Activated gamma-delta T cell treated with Interleukin-2 at 50 U/mL for 16 hours (primary cell): ENCODE results near the gene MARCHF2.

Source experiments
- DNase-seq: peaks from one replicate; pipeline ENCODE4 v3.0.0-alpha.2; 2020

The MARCHF2 gene

DNA sequence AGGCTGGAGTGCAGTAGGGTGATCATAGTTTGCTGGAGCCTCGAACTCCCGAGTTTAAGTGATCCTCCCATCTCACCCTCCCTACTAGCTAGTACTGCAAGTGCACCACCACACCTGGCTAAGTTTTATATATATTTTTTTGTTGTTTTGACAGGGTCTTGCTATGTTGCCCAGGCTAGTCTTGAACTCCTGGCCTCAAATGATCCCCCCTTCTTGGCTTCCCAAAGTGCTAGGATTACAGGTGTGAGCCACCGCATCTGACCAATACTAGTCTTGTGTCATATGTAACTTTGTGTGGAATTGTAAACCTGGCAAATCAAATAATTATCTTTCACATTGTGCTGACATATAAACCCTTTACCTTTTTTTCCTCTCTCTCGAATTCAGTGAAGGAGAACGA lies 41.9 kb downstream of the MARCHF2 start:
- DNase-seq, result no peak

DNA sequence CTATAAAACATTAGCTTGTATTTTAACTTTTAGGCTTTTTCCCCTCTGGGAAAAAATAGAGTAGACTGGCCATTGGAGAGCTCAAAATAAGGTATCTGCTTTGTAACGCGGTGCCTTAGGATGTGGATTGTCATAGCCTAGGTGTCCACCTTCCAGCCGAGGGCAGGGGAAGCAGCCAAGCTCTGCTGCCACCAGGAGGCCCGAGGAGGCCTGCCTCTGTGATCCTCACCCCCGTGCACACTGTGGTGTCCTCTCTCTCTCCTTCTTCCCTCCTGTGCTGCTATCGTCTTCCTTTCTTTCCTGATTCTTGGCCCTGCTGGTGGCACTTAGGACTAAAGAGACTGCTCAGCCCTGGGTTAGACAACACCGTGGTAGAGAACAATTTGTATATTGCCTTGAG lies 43.0 kb downstream of the MARCHF2 start:
- DNase-seq, result no peak

DNA sequence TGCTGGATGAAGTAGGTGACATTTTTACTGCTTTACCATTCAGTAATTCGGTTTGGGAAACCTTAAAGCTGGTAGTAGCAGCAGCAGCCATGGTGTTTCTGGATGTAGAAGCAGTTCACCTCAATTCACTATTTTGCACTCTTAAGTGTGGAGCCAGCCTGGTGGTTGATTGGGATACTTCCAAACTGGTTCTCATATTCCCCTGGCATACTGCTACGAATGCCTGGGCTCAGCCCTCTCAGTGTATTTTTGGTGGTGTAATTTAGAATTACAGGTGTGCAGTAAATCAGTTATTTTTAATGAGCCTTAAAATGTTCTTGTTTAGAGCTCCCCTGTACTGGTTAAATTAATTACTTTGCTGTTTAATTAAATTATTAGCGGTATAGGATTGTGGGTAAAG lies 44.1 kb downstream of the MARCHF2 start:
- DNase-seq, result no peak

DNA sequence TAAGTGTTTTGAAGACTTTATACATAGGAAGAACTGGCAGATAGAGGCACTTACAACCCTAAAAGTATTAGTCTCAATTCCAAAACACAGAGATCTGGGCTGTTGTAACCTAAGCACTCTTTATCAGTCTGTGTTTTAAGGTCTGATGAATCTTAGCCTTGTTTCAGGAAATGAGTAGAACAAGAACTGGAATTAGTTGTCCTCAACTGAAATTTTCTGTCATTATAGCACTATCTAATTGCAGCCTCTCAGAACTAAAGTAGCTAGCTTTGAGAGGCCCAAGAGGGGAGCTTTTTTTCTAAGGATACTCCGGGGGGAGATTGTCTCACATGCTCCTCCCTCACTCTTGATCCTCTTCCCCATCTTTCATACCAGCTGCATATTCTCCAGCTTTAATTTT lies 44.7 kb downstream of the MARCHF2 start:
- no peak for DNase-seq

DNA sequence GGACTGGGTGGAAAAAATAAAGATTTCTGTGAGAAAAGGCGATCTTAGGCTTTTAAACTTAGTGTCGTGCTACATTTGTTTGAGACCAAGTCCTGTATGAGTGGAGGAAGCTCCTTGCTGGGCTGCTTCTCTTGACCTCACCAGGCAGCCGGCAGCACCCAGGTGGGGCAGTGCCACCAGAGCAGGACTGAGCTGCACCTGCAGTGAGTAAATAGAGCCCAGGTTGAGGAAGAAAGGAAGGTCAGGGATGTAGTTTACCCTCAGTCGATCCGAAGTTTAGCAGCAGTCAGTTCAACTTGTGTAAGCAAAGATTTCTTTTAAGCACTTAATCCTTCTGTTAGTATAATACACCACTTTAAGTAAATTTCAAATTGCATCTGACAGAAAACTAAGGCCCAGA lies 45.3 kb downstream of the MARCHF2 start:
- DNase-seq, result no peak

DNA sequence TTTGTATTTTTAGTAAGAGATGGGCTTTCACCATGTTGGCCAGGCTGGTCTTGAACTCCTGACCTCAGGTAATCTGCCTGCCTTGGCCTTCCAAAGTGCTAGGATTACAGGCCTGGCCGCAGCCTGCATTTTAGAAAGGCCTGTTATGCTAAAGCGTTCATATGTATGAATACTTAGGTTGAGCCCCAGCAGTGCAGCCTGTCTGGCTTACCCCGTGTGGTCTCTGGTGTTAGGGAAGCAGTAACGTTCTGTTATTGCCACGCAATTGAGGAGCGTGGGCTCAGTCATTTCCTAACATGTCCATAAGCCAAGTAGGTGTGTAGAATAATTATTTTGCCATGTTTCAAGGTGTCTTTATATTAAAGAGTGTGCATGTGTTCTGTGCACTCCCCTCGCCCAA lies 46.0 kb downstream of the MARCHF2 start:
- DNase-seq, result no peak

DNA sequence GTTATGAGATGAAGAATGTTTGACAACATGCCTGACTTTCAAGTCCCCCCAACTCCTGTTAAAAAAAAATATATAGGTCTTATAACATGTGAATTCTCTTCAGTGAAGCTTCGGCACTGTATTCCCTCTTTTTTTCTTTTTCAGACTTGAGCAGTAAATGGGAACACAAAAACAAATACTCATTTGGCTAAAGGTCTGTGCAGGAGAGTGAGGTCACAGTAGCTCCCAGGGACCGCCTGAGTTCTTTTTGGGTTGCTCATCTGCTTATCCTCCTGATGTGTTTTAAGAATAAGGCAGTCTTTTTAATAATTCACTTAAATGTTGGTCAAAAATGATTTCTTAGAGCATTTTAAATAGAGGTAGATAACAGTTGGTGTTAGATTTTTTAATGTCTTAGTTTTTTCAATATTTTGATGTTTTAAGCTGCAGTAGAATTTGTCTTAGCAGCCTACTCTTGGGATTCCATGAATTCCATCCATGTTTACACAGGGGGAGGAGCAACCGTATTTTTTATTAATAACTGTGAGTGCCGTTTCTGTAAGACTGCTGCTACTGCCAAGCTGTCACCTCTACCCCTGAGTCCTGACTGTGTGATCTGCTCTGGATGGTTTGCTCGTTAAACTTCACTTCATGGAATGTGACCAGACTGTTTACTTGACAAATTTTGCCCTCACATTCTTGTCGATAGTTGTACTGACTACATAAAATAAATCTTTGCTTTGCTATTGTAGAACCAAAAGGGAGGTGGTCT lies 46.6 kb downstream of the MARCHF2 start:
- DNase-seq, result no peak

DNA sequence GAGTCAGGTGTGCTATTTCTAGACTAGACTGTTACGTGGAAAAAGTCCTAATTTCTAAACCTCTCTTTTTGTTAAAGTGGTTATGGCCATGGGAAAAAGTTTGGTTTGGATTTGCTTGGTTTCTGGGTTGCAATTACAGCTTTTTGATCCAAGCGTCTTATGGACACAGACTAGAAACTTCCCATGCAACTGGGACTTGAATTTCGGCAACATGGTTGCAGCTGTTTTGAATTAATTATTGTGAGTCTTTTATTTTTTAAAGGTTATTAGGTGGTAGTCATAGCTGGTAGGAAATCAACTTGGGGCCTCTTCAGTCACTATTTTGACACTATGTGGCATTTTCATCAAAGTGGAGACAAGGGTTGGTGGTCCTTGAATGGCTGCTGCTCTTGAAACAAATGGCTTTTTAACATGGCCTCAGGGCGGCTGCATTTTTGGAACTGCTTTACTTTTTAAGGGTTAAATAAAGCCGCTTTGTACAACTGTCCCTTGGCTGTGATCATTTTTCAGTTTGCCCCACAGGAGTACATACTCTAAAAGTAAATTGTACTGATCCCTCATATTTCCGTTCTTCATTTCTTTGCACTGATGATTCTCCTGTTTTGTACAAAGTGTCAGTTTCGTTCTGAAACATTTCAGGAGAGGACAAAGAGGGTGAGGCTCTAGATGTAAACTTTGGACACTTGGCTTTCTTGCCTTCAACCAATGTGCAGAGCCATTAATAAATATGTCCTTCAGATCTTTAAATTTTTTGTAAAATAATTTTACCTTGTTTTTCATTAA lies 47.6 kb downstream of the MARCHF2 start:
- DNase-seq, result no peak

DNA sequence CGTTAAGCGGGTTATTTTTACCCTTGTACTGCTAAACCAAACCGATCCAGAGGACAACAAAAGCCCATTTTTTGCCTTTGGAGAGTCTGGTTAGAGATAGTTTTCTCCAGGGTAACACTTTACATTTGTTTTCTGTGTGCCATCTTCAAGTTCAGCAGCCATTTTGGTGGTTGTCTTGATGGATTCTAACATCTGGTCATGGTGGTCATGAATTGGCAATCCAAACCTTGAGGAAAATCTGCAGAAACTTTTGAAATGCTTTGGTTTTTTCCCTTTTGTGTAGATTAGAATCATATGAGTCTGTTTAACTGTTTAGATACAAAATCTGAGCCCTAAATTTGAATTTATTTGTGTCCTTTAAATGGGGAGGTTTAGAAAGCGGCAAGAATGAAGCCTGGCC lies 48.3 kb downstream of the MARCHF2 start:
- no peak for DNase-seq

DNA sequence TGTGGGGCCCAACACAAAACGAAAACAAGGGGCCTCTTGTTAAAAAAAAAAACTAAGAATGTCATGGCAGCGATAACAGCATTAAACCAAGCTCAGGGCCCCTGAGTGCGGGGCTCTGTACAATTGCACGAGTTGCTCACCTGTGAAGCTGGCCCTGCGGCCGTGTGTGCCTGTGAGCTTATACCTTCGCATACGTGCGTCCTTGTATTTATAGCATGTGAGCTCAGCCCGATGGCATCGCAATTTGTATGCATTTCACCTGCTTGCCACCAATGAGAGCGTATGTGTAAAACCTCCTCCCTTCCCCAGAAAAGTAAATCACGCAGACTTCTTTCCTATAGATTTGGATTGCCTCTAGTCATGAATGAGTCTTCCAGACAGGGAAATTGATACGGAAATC lies 48.8 kb downstream of the MARCHF2 start:
- DNase-seq, result no peak

DNA sequence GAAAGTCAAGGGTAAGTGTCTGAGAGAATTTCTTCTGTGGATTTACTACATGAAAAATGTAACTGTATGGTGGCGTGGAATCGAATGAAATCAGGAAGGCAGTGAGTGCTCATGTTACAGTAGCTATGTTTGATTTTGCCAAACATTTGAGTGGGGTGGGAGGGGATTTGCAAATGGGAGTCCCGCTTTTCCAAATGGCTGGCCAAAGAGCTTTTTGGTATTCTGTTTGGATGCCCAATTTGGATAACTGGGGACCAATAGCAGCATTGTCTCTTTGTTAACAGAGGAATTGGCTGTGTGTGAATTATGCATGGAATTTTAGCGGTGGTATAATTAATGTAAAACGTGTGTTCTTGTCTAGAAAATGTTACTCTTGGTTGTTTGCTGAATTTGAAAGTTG lies 49.5 kb downstream of the MARCHF2 start:
- DNase-seq, result no peak

DNA sequence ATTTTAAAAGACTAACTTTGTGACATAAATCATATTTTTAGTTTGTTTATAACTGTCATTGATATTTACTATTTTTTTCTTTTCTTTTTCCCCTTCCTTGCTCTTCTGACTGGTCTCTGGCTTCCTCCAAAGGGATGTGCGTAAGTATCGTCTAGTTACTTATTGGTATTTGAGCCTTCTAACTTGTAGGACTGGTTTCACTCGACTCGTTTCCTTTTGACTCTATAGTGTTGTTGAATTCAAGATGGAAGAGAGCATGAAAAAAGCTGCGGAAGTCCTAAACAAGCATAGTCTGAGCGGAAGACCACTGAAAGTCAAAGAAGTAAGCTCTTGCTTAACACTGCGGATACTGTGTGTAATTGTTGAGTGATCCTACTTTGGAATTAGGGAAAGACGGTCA lies 50.3 kb downstream of the MARCHF2 start:
- DNase-seq, result no peak

DNA sequence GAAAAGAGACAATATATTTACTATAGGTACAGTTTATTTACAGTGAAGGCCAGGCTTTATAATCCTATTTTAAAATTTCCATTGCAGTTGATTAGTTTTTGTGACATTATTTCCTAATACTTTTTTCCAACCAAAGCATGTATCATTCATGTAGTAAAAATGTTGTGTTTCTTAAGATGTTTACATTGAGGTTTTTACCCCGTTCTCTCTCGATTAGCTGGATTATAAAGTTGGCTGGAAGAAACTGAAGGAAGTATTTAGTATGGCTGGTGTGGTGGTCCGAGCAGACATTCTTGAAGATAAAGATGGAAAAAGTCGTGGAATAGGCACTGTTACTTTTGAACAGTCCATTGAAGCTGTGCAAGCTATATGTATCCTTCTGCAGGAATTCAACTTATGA lies 52.9 kb downstream of the MARCHF2 start:
- DNase-seq, result no peak

DNA sequence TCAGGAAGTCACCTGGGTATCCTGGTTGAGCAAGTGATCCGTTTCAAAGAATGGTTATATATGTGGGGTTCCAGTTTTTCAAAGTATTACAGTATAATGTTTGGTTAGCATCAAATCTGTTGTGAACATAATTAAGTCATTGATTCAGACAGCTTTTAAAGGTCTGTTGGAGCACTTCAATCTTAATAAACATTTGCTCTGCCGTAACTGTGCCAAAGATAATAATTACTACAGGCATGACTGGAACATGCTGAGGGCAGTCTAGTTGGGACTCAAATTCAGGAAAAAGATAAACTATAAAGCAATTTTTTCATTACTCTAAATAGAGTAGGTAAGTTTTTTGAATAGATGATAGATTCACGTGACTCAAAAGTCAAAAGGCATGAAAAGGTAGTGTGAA lies 55.0 kb downstream of the MARCHF2 start:
- no peak for DNase-seq

DNA sequence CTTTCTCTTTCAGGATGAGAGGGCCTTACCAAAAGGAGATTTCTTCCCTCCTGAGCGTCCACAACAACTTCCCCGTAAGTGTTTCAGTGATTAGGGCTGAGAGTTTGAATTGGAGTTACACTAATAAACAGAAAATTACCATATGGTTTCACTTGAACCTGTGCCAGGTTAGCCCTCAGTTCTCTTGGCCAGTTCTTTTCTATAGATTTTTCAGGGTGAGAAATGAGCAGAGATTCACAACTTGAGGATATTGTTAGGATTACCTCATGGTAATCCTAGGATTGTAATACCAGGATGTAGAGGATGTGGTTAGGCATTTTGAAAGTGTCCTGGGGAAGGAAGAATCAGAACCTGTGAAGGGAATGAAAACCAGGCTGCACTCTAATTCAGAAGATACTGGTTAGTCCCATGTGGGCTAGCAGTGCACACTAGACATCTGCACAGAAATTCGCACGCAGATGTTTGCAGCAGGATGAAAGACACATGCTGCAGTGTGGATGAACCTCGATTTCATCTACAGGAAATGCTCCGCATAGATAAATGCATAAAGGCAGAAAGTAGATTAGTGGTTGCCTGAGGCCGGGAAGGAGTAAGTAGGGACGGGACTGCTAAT lies 55.8 kb downstream of the MARCHF2 start:
- no peak for DNase-seq

DNA sequence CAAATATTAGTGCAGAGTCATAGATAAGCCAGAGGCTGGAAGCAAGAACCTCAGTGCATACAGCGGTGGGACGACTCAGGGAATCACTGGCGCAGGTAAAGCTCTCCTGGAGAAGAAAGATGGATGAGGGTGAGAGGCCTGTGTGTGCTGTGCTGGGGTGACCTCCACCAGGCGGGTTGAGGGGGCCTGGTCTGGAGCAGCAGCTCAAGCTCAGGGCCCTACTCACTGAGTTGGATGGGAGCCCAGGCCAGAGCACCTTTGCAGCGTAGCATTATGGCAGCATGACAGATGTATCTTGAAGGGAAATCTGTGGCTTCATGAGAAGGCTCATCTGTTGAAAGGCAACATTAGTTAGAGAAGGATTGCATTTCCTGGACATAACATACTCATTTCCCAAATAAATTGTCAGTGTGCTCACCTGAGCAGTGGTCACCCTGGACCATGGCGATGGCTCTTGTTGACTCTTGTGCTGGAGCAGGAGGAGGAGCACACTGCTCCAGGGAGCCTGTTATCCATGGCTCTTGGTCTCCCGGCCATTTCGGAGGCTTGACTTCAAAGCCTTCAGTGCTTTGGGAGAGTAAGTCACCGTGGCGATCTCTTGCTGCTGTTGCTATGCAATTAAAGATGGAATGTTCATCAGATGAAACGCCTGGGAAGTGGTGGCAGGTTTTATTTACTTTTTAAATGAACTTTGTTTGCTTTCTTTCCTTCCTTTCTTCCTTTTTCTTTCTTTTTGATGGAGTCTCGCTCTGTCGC lies 56.7 kb downstream of the MARCHF2 start:
- no peak for DNase-seq

DNA sequence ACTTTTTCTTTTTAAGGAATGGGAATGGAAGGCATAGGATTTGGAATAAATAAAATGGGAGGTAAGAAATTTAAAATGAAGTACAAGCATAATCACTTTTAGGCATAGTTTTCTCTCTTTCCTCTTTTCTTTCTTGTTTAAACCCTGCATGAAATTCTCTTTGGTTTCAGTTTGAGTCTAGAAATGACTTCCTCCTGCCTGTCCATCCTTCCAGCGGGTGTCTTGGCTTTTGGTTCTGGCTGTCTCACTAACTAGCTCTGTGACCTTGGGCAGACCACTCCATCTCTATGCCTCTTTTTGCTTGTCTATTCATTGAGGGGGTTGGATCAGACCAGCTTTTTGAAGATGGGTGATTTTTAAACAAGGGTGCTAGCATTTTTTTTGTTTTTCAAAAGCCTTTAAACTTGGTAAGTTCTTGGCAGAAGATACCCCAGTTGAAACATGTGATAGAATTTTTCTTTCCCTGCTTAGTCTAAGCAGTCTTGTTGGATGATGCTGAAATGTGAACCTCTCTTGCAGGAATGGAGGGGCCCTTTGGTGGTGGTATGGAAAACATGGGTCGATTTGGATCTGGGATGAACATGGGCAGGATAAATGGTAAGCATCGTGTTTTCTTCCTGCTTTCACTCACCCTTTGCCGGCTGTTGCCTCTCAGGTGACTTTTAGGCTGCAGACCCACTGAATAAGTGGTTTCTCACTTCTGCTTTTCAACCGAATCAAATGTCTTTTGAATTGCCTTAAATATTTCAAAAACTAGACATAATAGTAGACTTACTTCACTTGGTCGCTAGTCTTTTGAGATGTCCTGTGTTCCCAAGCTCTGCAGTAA lies 60.8 kb downstream of the MARCHF2 start:
- DNase-seq, result no peak

DNA sequence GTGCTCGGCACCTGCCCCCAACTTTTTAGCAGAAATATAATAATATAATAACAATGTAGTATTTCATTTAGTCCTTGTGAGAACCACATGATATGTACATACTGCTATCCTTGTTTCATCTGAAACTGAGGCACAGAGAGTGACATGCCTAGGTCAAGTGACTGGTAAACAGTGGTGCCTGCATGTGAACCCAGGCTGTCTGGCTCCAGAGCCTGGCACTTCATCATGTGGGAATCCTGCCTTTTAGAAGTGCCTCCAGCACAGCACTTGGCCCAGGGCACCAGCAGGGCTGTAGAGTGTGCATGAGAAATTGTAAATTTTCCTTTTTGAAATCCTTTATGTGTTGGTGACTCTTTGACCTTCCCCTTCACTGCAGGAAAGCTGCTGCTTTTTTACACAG lies 61.9 kb downstream of the MARCHF2 start:
- no peak for DNase-seq

DNA sequence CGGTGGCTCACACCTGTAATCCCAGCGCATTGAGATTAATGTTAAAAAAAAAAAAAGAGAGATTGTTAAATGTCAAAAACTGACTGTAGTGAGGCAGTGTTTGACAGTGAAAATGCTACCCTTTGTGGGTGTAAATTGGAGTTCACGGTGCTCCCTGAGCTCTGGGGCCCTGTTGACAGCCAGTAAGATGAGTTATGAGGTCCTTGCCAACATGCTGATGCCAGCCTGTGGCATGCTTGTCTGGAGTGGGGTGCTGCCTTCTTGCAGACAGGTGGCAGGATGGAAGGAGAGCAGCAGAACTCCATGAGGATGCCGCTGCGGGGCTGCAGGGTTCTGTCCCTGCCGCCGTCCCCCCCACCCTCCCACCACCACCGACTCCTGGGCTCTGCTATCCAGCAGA lies 63.4 kb downstream of the MARCHF2 start:
- no peak for DNase-seq

DNA sequence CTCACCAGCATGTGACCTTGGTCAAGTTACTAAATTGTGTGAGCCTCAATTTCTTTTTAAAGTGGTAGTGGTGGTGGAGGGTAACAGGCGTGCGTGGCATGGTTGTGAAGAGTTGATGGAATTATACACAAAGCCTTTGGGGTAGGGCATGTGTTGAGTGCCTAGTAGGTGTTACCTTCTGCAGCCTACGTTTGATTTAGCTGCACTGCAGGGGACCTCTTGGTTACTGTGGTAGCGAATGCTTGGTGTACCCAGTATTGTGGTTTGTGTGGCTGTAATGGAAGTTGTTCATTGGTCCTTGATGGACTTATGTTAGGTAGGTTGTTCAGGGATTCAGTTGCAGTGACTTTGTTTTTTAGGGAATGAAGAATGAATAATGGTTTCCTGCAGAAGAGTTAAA lies 64.8 kb downstream of the MARCHF2 start:
- DNase-seq, result no peak

DNA sequence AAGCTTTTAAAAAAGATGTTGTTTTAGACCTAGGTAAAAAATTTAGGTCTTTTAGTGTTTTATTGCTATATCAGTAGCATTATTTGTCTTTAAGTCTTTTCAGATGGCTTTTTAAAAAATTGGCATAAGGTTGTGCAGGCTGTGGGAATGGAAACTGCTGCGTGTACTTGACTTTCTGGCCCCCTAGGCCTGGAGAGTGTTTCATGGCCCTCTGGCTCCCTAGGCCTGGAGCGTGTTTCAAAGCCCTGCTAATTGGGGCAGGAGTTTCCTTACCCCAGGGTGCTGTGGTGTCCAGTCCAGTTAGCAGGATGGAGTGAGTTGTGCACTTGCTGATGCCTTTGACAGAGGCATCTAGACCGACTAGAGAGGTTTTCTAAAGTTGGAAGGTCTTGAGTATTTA lies 65.5 kb downstream of the MARCHF2 start:
- no peak for DNase-seq

DNA sequence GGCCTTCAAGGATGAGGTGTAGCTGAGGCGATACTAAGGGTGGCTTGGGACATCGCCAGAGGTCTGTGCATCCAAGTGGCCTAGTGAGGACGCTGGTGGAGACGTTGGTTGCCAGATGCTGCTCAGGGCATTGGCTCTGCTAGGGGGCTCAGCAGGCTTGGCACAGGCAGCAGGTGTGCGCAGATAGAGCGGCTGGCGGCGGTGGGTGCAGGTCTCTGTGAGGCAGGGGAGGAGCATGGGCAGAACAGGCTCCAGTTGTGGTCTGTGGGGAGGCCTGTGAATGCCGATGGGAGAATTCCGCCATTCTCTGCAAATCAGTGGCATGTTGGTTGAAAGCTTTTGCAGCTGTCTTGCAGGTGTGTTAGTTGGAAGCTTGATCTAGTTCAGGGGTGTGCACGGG lies 68.1 kb downstream of the MARCHF2 start:
- DNase-seq, result no peak

DNA sequence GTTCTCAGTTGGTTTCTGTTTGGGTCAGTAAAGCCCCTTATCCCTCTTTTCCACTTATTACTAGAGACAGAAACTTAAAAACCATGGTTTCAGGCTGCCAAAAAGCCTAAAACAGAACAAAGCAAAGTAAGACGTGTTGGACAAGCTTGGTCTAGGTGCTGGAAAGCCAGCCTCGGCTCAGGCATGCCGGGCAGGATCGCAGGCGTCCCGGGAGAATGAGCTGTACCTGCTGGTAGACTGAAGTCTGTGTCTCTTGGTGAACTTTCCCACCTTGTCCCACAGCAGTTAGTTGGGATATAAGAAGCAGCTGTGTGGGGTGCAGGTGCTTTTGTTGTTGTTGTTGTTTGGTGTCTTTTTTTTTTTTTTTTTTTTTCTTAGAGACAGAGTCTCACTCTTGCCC lies 68.5 kb downstream of the MARCHF2 start:
- no peak for DNase-seq
